Neural cell (in vitro differentiated cells): Measurements from ENCODE around the gene RNF34. TPM values are rescaled to one million over a fixed set of nuclear protein-coding genes. Genes with fewer than 3 reads are reported as not detected.

Experiments
- H2AFZ ChIP-seq: fragments of 200-600, 300-800 bp; sonication (generic), shearing (Covaris generic); 2 replicates; pipeline ENCODE4 v1.6.0; 2014; ENCODE audit warnings: low read depth, mild to moderate bottlenecking, antibody characterized with exemption, low read length, moderate library complexity
- H3F3A ChIP-seq: fragments of 200-600 bp; shearing (Covaris generic); 2 replicates; pipeline ENCODE4 v1.6.1; 2016; ENCODE audit warnings: mild to moderate bottlenecking, moderate library complexity, mixed read lengths, antibody characterized with exemption, low read length; ENCODE audit not compliant: insufficient read depth, poor library complexity, severe bottlenecking
- H3K27ac ChIP-seq: fragments of 200-600, 300-800 bp; sonication (generic), shearing (Covaris generic); 2 replicates; pipeline ENCODE4 v1.5.1; 2014; ENCODE audit warnings: mild to moderate bottlenecking, low read length, moderate library complexity
- H3K27me3 ChIP-seq: fragments of 300-800, 200-600 bp; sonication (generic), shearing (Covaris generic); 2 replicates; pipeline ENCODE4 v1.6.0; 2014; ENCODE audit warnings: mild to moderate bottlenecking, low read depth, low read length, moderate library complexity; ENCODE audit not compliant: insufficient read depth
- H3K36me3 ChIP-seq: fragments of 300-800, 200-600 bp; sonication (generic), shearing (Covaris generic); 2 replicates; pipeline ENCODE4 v1.5.1; 2014; ENCODE audit warnings: mild to moderate bottlenecking, antibody characterized with exemption, low read length, moderate library complexity; ENCODE audit not compliant: insufficient read depth
- H3K4me2 ChIP-seq: fragments of 300-800, 200-600 bp; sonication (generic), shearing (Covaris generic); 2 replicates; pipeline ENCODE4 v1.6.0; 2014; ENCODE audit warnings: mild to moderate bottlenecking, low read length
- H3K4me3 ChIP-seq: fragments of 300-800, 200-600 bp; sonication (generic), shearing (Covaris generic); 2 replicates; pipeline ENCODE4 v1.5.1; 2014; ENCODE audit warnings: mild to moderate bottlenecking, low read length, moderate library complexity
- H3K79me2 ChIP-seq: fragments of 200-600 bp; shearing (Covaris generic); replicated peaks from 2 replicates; pipeline ENCODE4 v1.6.0; 2014; ENCODE audit warnings: mild to moderate bottlenecking, low read length, moderate library complexity; ENCODE audit not compliant: insufficient read depth
- H3K9ac ChIP-seq: fragments of 300-800, 200-600 bp; sonication (generic), shearing (Covaris generic); 2 replicates; pipeline ENCODE4 v1.6.1; 2016; ENCODE audit warnings: mild to moderate bottlenecking, low read length, mixed read lengths
- H3K9me2 ChIP-seq: fragments of 200-600 bp; shearing (Covaris generic); 2 replicates; pipeline ENCODE4 v1.6.1; 2016; ENCODE audit warnings: mild to moderate bottlenecking, low read length, mixed read lengths; ENCODE audit not compliant: insufficient read depth
- H3K9me3 ChIP-seq: fragments of 200-600, 300-800 bp; sonication (generic), shearing (Covaris generic); 2 replicates; pipeline ENCODE4 v1.6.1; 2016; ENCODE audit warnings: mild to moderate bottlenecking, mixed run types, low read length, moderate library complexity, mixed read lengths
- H4K20me1 ChIP-seq: fragments of 200-600 bp; shearing (Covaris generic); 2 replicates; pipeline ENCODE4 v1.6.1; 2016; ENCODE audit warnings: mild to moderate bottlenecking, mixed run types; ENCODE audit not compliant: insufficient read depth
- CTCF ChIP-seq: fragments of 450-650 bp; IDR thresholded peaks from 2 replicates; pipeline ENCODE4 v1.5.1; 2014; ENCODE audit warnings: antibody characterized with exemption, mild to moderate bottlenecking, moderate library complexity; ENCODE audit not compliant: poor library complexity, severe bottlenecking
- EP300 ChIP-seq: fragments of 450-650 bp; conservative IDR thresholded peaks from 2 replicates; pipeline ENCODE4 v1.6.1; 2014; ENCODE audit warnings: antibody characterized with exemption, mild to moderate bottlenecking, moderate library complexity; ENCODE audit not compliant: poor library complexity, severe bottlenecking
- EZH2 ChIP-seq: fragments of 200-600, 300-800 bp; shearing (Covaris generic), sonication (generic); IDR thresholded peaks from 2 replicates; pipeline ENCODE4 v1.6.1; 2014; ENCODE audit warnings: antibody characterized with exemption, low read length, borderline replicate concordance, mild to moderate bottlenecking; ENCODE audit not compliant: insufficient read depth, poor library complexity, severe bottlenecking
- MXI1 ChIP-seq: fragments of 450-650 bp; conservative IDR thresholded peaks from 2 replicates; pipeline ENCODE4 v1.6.1; 2014; ENCODE audit warnings: antibody characterized with exemption, mild to moderate bottlenecking; ENCODE audit not compliant: poor library complexity, severe bottlenecking
- POLR2AphosphoS5 ChIP-seq: IDR thresholded peaks from 2 replicates; pipeline ENCODE4 v1.6.1; 2012
- RAD21 ChIP-seq: fragments of 450-650 bp; conservative IDR thresholded peaks from 2 replicates; pipeline ENCODE4 v1.6.1; 2014; ENCODE audit warnings: antibody characterized with exemption, mild to moderate bottlenecking, moderate library complexity
- REST ChIP-seq: IDR thresholded peaks from 2 replicates; pipeline ENCODE4 v1.6.1; 2012; ENCODE audit warnings: borderline replicate concordance
- SMC3 ChIP-seq: fragments of 450-650 bp; conservative IDR thresholded peaks from 2 replicates; pipeline ENCODE4 v1.6.1; 2014; ENCODE audit warnings: antibody characterized with exemption, mild to moderate bottlenecking, moderate library complexity; ENCODE audit not compliant: poor library complexity
- TAF1 ChIP-seq: IDR thresholded peaks from 2 replicates; pipeline ENCODE4 v1.6.1; 2012; ENCODE audit warnings: low read depth
- polyA plus RNA-seq: library from polyadenylated mRNA; depleted of rRNA; stranded (reverse); fragments of >200 nt; gene quantifications from 2 replicates; pipeline ENCODE4 v1.2.3, GENCODE V29; 2014

The RNF34 gene
- polyA plus RNA-seq, 1 donor from 2014 or later = 68.8 TPM

- H4K20me1 ChIP-seq = no peaks in the 10 kb centered on the region
- H3K4me3 ChIP-seq = no peak overlapping the region
- H3K27ac ChIP-seq = no peak overlapping the region
These were observed 44.3 kb downstream of the RNF34 start for GRCh38 chr12:121443911-121444841.

More at GRCh38 chr12:121443911-121444841, 44.3 kb downstream of the RNF34 start:
- H2AFZ ChIP-seq = no peak overlapping the region
- no peaks in the 10 kb centered on the region for H3K36me3 ChIP-seq
- no peaks in the 10 kb centered on the region for H3K27me3 ChIP-seq
- no peaks in the 10 kb centered on the region for H3K79me2 ChIP-seq
- no peak overlapping the region for H3K4me2 ChIP-seq
- TF ChIP-seq CTCF (no peak), MXI1 (no peak), EP300 (no peak), TAF1 (no peak), SMC3 (no peak), REST (no peak), RAD21 (no peak), POLR2AphosphoS5 (no peak), EZH2 (no peak)
- H3F3A ChIP-seq = no peaks in the 10 kb centered on the region
- H3K9me2 ChIP-seq = no peaks in the 10 kb centered on the region
- no peak overlapping the region for H3K9ac ChIP-seq
- no peaks in the 10 kb centered on the region for H3K9me3 ChIP-seq
